Stimulated activated CD4-positive, alpha-beta T cell treated with anti-CD3 and anti-CD28 coated beads, Interleukin-4, amount 100 ng/mL, for 1 hour (primary cell): Measurements from ENCODE around the gene GSTM3.
A peak's percentile ranks its signal among the peaks of the same experiment; 100 is the strongest.
"Not testable (repeated sequence)": the region's sequence is repeated elsewhere in the genome, so short reads cannot be mapped to it uniquely, and the experiment has no call there.

Source experiments
- DNase-seq: peaks from one replicate; pipeline ENCODE4 v3.0.0-alpha.2; 2020

GSTM3 gene

DNA sequence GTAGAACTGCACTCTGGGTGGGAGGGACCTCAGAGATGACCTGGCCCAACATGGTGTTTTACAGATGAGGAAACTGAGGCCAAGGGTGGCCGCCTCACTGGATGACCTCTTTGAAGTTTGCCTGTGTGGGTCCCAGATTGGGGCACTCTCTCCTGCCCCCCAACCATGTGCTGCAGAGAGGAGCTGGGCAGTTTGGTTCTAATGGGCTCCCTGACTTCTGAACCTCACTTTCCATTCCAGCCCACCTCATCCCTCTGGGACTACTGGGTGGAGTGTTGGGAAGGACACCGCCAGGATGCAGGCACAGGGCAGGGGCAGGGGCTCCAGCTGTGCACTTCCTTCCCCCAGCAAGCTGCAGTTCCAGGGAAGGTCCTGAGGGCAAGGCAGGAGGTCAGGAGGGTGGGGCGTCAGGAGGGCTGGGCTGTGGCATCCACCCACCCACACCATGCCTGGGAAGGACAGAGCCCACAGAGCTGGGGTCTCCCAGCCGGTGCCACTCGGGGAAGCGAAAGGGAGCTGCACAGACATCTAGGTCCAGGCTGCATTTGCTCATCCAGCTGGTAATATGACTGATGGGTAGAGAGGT lies 33.2 kb upstream of the GSTM3 start:
- DNase-seq = no peak

DNA sequence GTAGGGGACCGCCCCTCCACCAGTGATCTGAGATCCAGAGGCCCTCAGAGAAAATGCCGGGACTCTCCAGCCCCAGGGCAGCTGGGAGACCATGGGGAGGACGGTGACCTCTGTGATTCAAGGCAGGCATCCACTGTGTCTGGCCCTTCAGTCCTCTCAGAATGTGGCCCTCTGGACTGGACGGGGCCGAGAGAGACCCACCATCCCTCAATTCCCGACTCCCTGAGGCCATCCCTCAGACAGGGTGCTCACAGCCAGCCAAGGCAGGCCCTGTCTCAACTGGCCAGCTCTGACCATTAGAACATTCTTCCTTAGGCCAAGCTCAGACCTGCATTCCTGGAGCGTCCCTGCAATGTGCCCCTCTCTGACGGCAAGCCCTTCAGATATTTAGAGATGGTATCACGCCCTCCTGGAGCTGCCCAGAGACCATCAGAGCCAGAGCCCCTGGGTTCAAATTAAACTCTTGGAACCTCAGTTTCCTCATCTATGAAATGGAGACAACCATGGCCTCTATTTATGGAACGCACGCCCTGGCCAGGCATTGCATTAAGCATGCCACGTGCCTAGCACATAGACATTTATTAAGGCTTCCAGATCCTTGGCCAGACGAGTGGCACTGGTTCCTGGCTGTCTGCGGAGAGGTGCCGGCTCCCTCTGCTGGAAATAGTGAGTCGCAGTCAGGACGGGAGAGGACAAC lies 32.5 kb upstream of the GSTM3 start:
- peak; percentile 63 for DNase-seq

DNA sequence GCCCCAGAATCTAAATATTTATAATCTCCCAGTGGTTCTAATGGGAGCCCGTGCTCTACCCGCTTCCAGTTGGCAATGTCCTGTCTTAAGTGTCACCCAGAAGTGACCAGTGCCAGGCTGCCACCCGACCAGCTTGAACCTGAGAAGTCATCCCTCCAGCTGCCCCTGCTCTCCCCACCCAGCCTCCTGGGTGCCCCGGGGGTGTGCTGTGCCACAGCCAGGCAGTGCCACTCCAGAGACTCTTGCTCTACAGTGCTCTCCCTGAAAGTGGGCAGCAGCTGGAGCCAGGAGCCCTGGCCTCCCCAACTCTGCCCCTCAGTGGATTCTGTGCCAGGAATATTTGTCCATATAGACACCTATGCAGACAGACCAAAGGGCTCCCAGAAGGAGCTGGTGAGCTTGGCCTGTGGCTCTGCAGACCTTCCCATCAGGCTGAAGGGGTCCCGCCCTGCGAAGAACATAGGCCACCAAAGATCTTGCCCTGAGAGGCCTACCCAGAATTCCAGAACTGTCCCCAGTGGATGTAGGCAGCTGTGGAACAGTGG lies 31.9 kb upstream of the GSTM3 start:
- no peak for DNase-seq

DNA sequence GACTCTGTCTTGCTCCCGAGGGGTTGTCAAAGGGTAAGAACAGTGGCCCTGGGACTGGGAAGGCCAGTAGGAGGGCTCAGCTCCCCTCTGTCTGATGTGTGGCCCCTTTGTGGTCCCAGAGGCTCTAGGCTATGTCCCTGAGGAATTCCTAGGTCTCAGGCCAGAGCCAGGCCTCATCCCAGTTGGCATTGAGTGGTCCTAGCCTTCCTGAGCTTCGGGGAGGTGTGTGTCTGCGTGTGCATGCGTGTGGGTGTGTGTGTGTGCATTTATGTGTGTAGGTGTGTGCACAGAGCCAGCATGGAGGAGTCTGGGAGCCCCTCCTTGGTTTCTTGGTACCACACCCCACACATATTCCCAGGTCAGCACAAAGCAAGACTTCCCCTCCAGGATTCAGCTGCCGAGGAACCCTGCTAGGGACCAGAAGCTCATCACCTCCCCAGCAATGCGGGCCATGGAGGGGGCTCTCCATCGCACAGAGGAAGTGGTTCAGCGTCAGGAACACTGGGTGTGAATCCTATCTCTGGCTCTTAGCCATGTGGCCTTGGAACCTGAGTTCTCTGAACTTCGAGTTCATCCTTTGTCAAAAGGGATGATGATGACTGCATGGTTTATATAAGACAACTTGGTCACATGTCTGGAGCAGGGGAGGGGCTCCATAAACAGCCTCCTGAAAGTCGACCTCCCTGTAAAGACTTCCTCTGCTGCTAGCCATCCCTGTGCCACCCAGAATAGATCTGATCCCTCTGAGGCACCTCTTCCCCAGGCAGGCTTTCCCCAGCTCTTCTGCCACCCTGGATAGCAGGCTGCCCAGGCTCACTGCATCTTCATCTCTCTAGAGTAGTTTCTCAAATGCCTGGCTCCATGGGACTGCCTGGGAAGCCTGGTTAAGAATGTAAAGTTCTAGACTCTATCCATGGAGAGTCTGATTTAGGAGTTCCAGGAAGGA lies 31.1 kb upstream of the GSTM3 start:
- DNase-seq = no peak

DNA sequence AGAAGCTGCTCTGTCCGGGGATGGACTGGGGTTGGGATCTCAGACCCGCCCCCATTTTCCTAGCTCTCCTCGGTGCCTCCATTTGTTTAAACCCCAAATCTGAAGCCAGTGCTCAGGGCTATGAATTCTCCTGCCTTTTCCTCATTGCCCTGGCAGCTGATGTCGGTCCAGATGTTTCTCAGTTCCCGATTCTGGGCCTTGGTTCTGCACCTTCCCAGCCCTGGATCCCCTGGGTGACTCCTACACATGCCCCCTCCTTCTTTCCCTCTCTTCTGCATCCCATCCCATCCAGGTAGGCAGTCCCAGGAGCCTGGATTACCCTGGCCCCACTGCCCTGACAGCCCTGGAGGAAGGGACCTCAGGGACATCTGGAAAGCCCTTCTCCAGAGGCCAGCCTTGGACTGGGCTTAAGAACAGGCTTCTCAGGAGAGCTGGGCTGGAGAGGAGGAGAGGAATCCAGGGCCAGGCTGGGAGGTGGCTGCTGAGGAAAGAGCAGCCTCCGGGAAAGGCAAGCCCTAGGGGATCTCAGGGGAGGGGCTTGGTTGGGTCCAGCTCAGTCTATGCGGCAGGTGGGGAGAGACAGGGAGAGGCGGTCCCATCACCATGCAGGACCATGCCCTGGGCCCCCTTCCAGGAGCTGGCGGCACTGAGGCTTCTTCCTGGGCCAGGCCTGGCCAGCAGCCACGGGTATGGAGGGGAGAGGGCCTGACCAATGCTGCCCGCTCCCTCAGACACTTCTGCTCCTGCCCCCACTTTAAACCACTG lies 29.7 kb upstream of the GSTM3 start:
- no peak for DNase-seq

DNA sequence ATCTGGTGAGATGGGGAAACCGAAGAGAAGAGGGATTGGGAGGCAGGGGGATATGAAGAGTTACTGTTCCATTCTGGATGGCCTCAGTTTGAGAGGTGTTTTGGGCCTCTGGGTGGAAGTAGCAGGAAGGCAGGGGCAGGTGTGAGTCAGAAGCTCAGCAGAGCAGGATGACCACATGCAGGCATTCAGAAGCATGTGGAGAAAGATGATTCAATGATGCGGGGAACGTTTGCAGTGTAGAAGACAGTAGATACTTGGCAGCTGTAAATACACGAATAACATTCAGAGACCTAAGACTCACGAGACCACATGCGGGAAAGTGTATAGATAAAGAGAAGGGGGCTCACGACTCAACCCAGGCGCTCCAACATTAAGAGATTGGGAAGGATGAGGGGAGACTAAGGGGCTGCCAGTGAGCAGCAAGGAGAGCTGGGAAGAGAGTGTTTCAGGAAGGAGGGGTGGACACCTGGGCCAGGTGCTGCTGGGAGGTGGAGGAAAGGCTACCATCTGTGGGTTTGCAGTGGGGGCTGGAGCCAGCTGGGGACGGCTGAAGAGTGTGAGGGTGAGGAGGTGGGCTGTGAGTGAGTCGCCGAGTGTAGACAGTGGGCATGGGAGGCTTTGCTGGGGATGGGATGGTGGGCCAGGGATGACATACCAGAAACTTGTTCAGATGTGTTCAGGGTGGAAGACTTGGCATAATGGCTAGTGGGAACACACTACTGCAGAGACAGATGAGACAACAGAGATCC lies 28.7 kb upstream of the GSTM3 start:
- no peak for DNase-seq

DNA sequence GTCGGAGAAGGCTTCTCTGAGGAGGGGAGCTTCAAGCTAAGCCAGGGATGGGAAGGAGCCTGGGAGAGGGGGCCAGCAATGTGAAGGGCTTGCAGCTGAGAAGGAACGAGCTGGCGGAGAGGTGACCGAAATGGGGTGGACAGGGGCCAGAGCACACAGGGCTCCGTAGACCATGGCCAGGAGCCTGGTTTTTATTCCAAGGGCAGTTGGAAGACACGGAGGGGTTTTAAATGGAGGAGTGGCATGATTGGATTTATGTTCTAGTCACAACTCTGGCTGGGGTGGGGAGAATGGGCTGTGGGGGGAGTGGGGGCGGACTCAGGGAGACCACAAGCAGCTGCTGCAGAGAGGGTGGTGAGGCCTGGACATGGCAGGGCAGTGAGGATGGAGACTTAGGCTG lies 28.0 kb upstream of the GSTM3 start:
- no peak for DNase-seq

DNA sequence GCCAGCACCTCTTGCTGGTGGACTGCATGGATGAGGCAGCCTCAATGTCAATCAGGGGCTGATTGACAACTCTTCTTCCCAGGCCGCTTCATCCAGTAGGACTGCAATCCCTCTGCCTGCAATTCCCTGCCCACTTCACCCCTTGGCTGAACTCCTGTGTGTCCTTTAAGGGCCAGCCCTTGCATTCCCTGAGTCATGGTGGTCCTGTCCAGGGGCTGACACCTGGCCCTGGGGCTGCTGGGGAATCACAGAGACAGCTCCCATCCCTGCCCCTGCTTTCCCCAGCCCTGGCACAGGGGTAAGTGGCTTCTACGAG lies 27.5 kb upstream of the GSTM3 start:
- DNase-seq = no peak

DNA sequence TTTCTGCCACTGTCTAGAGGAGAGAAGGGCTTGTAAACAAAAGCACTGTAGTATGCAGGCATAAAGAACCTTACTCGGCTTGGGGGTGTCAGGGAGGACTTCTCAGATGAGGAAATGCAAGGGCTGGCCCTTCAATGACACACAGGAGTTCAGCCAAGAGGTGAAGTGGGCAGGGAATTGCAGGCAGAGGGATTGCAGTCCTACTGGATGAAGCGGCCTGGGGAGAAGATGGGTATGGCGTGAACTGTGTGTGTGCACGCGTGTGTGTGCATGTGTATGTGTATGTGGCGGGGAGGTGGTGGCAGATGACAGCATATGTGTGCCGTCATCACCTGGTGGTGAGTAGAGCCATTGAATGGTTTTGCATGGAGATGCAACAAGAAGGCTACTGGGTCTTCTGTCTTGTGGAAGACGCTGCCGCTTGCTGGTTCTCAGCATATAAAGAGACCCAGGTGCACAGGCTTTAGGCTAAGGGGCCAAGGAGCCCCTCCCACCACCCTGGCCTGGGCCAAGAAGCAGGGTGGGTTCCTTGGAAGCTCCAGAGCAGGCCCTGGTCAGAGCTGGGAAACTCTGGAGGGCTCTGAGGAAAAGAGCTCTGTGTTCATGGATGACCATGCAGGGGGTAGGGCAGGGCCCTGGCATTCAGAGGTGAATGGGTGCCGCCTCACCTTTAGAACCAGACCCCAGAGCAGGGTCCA lies 26.9 kb upstream of the GSTM3 start:
- DNase-seq = no peak

DNA sequence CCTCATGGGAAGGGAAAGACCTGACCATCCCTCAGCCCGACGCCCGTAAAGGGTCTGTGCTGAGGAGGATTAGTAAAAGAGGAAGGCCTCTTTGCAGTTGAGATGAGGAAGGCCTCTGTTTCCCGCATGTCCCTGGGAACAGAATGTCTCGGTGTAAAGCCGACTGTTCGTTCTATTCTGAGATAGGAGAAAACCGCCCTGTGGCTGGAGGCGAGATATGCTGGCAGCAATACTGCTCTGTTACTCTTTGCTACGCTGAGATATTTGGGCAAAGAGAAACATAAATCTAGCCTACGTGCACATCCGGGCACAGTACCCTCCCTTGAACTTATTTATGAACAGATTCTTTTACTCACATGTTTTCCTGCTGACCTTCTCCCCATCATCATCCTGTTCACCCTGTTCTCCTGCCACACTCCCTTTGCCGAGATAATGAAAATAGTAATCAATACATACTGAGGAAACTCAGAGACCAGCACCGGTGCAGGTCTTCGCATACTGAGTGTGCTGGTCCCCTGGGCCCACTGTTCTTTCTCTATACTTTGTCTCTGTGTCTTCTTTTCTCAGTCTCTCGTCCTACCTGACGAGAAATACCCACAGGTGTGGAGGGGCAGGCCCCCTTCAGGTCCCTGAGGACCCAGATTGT lies 26.3 kb upstream of the GSTM3 start:
- not testable (repeated sequence) for DNase-seq

DNA sequence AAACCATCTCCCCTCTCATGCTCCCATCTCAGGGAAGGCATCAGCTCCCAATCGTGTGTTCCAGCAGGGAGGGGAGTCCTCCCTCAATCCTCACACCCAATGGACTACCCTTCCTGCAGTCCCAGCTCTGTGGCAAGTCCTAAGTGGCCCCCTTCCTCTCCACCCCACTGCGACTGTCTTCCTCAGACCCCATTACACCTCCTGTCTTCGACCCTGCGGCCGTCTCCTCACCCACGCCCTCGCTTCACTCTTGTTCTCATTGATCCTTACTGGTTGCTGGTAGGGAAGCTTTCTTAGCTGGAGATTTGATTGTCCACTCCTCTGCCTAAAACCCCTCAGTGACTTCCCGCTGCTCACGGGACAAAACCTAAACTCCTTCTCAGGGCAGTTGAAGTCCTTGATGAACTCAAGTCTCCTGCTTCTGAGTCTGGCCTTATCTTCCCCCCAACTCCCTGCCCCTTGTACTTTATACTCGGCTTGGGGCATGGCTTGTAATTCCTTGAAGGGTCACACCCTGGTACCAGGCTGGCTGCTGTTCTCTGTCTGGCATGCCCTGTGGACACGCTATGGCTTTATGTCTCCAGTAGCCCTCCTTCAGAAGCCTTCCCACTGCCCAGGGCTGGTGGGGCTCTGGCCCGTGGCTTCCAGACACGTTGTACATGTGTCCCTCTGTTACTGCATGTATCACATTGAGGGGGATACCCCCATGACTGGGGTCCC lies 25.2 kb upstream of the GSTM3 start:
- no peak for DNase-seq

DNA sequence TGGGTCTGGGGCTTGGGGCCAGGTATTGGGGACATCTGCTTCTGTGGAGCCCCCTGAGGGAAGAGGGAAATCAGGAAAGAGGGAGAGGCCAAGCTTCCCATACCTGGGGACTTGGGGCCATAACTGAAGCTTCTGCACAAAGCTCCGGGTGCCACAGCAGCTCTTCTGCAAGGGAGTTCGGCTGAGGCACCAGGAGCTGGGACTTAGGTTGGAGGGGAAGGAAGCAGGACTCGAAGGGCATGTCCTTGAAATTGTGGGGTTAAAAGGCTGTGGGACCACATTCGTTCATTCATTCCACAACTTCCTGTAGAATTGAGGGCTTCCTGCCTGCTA lies 24.6 kb upstream of the GSTM3 start:
- DNase-seq = no peak

DNA sequence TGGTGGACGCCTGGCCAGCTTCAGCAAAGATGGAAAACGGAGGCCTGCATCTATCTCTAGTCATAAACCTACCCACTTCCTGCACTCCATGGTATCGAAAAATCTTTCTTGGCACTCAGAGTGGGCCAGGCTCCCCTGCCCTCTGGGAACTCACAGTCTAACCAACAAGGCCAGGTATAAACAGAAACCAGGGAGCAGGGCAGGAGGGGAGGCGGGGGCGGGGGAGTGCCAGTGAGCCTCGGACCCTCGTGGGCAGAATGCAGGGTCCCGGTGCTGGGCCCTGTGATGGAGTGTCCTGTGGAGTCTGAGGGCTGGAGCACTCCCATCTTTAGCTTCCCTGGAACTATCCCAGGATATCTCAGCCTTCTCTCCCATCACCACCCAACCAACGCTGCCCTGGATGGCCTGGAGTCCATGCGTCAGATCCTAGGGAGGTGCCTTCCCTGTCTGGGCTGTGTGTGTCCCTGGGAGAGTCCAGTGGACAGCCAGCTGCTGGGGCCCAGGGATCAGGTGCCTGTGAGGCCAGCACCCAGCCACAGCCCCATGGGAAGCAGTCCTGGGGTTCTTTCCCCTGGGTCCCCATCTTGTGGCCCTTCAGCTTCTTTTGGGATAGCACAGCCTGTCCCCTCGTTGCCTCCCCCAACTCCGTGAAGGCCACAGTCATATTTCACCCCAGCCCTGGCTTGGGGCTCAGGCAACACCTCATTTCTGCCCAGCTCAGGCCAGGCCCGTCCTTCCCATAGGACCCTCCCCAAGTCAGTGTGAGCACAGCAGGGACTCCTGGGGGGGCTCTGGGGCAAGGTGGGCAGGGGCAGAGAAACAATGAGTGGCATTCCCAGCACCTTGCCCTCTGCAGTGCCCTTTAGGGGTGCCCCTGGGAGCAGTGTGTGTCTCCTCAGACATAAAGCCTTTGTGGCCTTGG lies 24.0 kb upstream of the GSTM3 start:
- DNase-seq = no peak

DNA sequence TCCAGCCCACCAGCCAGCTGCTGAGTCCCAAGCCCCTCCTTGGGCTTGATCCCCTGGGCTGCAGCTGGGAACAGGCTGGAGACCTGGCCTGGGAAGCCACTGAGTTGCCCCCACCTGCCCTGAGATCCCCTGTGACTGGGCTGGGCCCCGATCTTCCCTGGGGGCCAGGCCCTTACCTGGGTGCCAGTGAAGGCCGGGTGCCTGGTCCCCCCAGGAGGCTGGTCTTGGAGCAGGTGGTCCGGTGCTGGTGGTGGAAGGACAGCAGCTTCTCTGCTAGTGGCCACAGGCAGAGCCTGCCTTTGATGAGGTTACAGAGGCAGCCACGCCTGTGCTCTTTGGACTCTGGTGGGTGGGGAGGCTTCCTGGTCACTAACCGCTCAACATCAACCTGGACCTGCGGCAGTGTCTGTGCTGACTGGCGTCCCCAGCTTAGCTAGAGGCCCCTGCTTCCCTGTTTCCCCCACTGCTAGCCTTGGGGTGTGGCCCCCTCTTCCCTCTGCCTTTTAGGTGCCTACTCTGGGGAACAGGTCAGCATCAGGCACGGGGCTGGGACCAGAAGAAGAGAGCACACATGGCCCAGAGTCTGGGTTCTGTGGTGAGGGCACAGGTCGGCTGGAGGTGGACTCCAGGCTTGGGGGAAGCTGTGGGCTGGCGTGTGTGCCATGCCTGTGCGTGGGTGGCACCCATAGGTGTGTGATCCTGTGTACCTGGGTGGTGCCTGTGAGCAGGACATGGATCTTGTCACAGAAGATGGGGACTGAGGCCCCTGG lies 23.0 kb upstream of the GSTM3 start, which contains the start of gene EPS8L3:
Gene EPS8L3, minus strand, starts transcription at position 278 of the 770 bp plus-strand sequence. CDS start 2,174 bp downstream, outside the sequence.
- DNase-seq = no peak

DNA sequence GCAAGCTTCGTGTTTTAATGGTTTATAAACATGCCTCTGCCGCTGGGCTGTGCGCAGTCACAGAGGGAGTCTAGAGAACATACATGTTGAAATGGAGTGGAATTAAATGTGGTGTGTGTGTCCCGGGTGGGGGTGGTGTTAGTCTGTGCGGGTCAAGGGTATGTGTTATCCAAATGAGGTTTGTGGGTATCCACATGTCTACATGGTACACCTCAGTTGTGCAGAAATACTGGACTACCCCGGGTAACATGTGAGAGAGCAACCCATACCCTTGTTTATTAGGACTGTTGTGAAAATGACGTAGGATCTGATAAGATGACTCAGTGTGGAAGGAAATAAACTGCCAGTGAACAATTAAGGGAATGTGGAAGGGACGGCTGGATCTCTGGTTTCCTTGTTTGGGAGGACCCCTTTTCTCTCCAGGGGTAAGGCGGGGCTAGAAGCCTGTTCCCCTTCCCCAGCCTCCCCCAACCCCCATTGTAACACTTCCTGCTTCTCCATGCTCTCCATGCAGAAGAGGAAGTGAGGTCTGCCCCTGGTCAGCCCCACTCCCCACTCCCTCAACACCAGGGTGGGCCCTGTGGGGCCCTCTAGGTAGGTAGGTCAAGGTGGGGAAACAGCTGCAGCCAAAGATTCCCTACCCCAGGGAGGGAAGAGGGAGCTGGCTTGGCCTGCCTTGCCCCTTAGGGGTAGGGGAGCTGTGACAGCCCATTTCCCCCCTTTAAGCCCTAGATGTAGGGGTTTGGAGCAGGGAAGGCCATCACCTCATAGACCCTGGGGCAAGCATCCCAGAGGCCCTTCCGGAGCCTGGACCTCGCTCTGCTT lies 22.2 kb upstream of the GSTM3 start:
- DNase-seq = no peak

DNA sequence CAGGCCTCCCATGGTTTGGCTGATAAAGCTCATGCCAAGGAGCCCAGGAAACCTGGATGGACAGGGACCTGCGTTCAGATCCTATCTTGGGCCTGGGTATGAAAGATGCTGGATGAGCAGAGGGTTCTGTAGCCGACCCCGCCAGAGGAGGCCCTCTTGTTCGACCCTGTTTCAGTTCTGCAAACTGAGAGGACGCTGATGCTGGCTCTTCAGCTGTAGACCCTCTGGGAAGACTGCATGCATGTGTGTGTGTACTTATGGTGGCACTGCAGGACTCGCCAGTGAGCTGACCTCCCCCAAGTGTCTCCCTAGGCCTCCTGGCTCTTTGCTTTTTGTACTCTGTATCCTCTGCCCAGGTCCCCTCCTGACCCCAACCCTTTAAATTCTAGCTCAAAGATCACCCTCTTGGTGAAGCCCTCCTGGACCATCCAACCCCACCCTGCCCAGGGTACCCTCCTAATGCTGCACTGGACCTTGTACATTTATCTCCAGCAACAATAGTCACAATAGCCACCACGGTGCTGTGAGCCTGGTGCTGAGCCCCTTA lies 21.3 kb upstream of the GSTM3 start:
- no peak for DNase-seq
